T-helper 1 cell treated with Interleukin-12 subunit alpha and Interleukin-12 subunit beta and Interleukin-4 antibody, amounts not matched to agents 30 μg/mL and 1 μg/mL, for 36 hours (primary cell): ENCODE data around the gene SCAMP3.
A peak's percentile ranks its signal among the peaks of the same experiment; 100 is the strongest.
"Not testable (repeated sequence)": the region's sequence is repeated elsewhere in the genome, so short reads cannot be mapped to it uniquely, and the experiment has no call there.

Experiments used
- H3K27ac Mint-ChIP-seq: one replicate; pipeline ENCODE4 v1.8.0; 2021; ENCODE audit warnings: mild to moderate bottlenecking, mixed read lengths
- H3K27me3 Mint-ChIP-seq: one replicate; pipeline ENCODE4 v1.8.0; 2021; ENCODE audit warnings: low read depth, mixed read lengths
- H3K36me3 Mint-ChIP-seq: one replicate; pipeline ENCODE4 v1.8.0; 2021; ENCODE audit warnings: low read depth, mixed read lengths
- H3K4me1 Mint-ChIP-seq: one replicate; pipeline ENCODE4 v1.8.0; 2021; ENCODE audit warnings: low read depth, mixed read lengths
- H3K4me3 Mint-ChIP-seq: one replicate; pipeline ENCODE4 v1.8.0; 2021; ENCODE audit warnings: mild to moderate bottlenecking, moderate library complexity, mixed read lengths
- H3K9me3 Mint-ChIP-seq: one replicate; pipeline ENCODE4 v1.8.0; 2021; ENCODE audit warnings: mixed read lengths

SCAMP3 gene

DNA sequence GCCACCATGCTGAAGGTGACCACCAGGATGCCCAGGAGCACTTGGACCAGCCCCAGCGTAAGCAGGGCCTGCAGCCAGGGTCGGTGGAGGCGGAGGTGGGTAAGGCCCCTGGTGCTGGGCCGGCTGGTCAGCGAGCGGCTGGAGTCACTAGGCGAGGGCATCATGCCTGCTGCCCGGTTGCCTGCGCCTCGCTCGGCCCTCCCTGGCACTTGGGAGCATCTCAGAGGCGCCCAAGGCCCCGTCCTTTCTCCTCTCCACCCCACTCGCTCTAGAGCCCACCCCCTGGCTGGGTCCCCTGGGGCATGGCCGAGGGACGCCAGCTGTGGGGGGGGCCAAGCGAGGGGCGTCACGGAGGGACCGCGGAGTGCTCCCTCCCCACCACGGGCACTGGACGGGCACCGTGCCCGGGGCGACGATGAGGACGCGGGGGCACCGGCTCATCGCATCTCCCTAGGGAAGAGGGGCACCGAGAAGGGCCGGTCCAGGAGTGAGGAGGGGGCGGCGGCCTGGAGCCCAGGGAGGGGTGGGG is 7.4 kb downstream of the SCAMP3 start:
- Mint-ChIP-seq H3K27me3 (no peaks in the 10 kb centered on the region), H3K4me1 (peaks cover 39% of the 10 kb centered on the region), H3K4me3 (peak overlapping the region; percentile 80), H3K36me3 (peaks cover 18% of the 10 kb centered on the region), H3K9me3 (no peaks in the 10 kb centered on the region), H3K27ac (peak overlapping the region; percentile 36)

DNA sequence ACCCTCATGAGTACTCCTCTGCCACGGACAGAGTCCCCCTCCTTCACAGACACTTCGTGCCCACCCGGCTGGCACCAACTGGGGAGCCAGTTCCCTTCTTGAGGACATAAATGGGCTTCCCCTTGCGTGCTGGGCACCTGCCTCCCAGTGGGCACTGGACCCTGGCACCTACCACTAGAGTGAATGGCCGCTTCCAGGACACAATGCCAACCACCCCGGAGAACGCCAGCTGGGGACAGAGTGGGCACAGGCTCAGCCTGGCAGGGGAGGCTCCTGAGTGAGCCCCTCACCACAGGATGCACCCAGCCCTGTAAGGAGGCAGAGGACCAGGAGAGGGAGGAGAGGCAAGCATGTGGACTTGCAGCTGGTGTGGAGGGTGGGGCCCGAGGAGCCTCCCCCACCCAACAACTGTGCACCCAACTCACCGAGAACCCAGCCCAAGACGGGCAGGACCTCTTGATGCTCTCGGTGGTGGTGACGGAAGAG is 7.9 kb downstream of the SCAMP3 start:
- Mint-ChIP-seq H3K4me1 (peaks cover 39% of the 10 kb centered on the region), H3K27ac (peak overlapping the region; percentile 73), H3K9me3 (no peaks in the 10 kb centered on the region), H3K27me3 (no peaks in the 10 kb centered on the region), H3K4me3 (peak overlapping the region; percentile 80), H3K36me3 (peaks cover 18% of the 10 kb centered on the region)

DNA sequence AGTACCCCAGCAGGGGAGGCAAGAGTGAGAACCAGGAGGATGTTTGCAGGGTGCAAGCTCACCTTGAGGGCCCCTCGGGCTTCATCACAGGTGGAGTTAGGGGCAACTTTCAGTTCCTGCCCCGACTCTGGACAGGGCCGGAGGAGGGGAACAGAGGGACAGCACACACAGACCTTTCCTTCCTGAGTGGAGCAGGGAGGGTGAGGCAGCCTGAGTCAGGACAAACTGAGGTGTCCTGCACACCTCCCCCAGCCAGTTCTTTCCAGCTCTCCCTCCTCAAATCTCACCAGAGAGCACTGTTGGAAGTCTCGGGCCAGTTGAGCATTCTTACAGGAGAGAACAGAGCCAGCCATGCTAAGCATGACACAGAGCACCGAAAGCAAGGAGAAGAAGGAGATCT is 8.4 kb downstream of the SCAMP3 start:
- H3K4me3 Mint-ChIP-seq = peak overlapping the region; percentile 80
- H3K27me3 Mint-ChIP-seq = no peaks in the 10 kb centered on the region
- H3K36me3 Mint-ChIP-seq = peaks cover 18% of the 10 kb centered on the region
- no peak overlapping the region for H3K27ac Mint-ChIP-seq
- no peaks in the 10 kb centered on the region for H3K9me3 Mint-ChIP-seq
- peaks cover 39% of the 10 kb centered on the region for H3K4me1 Mint-ChIP-seq

DNA sequence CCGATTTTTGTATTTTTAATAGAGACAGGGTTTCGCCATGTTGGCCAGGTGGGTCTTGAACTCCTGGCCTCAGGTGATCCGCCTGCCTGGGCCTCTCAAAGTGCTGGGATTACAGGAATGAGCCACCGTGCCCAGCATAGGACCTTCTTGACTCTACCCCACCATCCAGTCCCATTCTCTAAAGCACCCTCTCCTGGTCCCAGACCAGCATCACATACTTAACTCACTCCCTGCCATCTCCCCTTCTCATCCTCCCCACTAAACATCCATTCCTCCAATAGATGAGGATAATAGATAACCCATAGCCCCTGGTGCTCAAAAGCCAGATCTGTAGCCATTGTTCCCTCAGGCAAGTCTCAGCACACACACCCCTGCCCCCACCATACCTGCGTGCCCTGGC is 9.0 kb downstream of the SCAMP3 start:
- H3K27ac Mint-ChIP-seq = no peak overlapping the region
- peak overlapping the region; percentile 80 for H3K4me3 Mint-ChIP-seq
- peaks cover 14% of the 10 kb centered on the region for H3K36me3 Mint-ChIP-seq
- H3K27me3 Mint-ChIP-seq = no peaks in the 10 kb centered on the region
- no peaks in the 10 kb centered on the region for H3K9me3 Mint-ChIP-seq
- H3K4me1 Mint-ChIP-seq = peaks cover 39% of the 10 kb centered on the region

DNA sequence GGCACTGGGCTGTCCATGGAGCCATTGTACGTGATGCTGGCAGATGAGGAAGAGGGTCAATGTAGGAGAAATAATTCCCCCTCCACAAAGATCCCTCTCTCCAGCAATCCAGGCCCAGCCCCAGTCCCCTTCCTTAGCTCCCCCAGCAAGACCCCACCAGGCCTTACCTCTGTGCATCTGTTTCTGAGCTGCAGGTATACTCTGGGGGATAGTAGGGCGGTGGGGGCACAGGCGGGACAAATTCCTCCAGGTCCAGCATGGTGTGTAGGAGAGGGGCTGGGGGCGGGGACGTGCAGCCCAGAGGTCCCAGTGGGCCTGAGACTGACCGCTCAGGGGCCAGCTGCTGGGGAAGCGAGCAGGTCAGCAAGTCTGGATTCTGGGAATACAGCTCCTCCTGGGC is 10.6 kb downstream of the SCAMP3 start:
- peaks cover 6% of the 10 kb centered on the region for H3K36me3 Mint-ChIP-seq
- no peak overlapping the region for H3K27ac Mint-ChIP-seq
- H3K27me3 Mint-ChIP-seq = no peaks in the 10 kb centered on the region
- H3K4me1 Mint-ChIP-seq = peaks cover 35% of the 10 kb centered on the region
- no peak overlapping the region for H3K4me3 Mint-ChIP-seq
- no peaks in the 10 kb centered on the region for H3K9me3 Mint-ChIP-seq

DNA sequence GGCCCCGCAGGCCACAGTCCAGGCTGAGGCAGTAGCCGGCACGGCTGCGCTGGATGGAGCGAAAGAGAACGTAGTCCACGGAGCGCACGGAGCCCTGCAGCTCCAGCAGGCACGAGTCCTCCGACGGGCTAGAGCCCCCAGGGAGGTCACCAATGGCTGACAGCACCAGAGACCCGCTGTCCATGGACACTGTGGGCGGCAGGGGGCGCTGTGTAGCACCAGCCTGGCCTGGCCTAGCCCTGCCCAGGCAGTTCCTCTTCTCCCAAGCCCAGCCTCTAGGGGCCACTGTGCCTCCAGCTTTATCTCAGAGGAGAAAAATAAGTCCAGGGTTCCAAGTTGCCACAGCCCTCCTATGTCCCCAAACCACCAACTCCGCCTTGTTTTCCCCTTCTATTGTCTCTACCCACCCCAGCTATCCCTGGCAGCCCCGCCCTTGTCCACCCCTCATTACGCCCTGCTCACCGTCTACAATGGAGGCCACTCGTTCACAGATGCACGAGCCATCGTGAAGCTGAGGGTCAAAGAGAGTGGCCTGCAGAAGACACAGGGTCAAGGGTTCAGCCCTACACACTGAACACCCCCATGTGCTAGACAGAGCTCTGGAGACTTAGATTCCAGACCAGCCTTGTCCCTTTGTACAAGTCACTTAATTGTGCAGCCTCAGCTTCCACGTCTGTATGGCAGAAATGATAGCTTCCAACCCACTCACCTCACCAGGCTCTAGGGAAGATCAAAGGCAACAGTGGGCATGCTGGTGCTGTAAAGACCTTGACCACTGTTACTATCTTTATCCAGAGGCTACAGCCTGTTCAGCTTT is 11.3 kb downstream of the SCAMP3 start:
- no peak overlapping the region for H3K27ac Mint-ChIP-seq
- H3K27me3 Mint-ChIP-seq = no peaks in the 10 kb centered on the region
- peaks cover 34% of the 10 kb centered on the region for H3K4me1 Mint-ChIP-seq
- H3K4me3 Mint-ChIP-seq = peak overlapping the region; percentile 48
- H3K9me3 Mint-ChIP-seq = no peaks in the 10 kb centered on the region
- H3K36me3 Mint-ChIP-seq = peaks cover 7% of the 10 kb centered on the region

DNA sequence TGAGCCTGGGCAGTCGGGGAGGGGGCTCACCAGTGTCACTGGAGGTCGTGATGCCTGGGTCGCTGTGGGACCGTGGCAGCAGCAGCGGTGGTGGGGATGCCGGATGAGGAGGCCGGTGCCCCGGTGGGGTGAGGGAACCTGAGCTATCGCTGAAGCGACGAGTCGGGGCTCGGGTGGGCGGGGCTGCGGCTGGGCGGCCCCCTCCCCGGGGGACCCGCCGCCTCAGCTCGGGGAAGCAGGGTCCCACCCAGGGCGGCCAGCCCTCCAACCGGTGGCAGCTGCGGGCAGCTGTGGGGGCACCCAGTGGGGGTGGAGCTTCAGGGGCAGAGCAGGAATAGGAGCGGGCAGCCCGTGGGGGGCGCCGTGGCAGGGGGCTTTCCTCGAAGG is 11.9 kb downstream of the SCAMP3 start:
- Mint-ChIP-seq H3K36me3 (peaks cover 7% of the 10 kb centered on the region), H3K27me3 (no peaks in the 10 kb centered on the region), H3K4me3 (peak overlapping the region; percentile 72), H3K4me1 (peaks cover 35% of the 10 kb centered on the region), H3K27ac (peak overlapping the region; percentile 59), H3K9me3 (no peaks in the 10 kb centered on the region)

DNA sequence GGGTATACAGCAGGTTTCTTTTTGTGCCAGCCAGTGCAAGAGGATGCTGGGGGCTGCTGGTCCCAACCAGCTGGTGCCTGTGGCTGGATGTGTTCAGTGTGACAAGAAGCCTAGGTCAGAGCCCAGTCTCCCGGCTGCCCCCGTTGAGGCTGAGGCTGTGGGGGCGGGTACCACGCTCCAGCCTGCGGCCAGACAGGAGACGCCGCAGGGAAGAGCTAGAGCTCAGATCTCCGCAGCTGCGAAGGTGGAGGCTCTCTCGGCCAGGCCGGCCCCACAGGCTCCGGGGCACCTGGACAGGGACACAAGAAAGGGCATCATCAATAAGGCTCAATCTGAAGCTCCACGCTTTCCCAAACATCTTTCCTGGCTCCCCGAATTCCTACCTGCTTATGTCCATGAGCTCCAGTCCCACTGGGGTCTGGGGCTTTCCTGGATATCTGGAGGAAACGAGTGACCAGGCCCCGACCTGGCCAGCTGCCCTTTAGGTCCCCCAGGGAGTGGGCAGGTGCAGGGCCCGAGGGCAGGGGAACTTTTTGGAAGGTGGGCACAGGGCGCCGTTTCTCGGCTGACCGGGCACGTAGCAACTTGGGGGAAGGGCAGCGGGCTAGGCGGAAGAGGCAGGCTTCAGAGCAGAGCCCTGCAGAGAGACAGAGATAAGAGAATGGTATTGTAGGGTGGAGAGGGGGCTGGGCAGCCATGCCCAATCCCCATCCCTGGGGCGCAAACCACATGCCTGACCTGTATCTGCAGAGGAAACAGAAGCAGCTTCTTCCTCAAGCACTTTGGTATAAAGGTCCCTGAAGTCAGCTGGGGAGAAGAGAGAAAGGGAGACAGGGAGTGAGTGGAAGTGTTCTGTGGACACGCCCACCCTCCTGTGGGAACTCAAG is 14.2 kb downstream of the SCAMP3 start:
- H3K36me3 Mint-ChIP-seq = peaks cover 9% of the 10 kb centered on the region
- no peaks in the 10 kb centered on the region for H3K9me3 Mint-ChIP-seq
- H3K27me3 Mint-ChIP-seq = peaks cover 4% of the 10 kb centered on the region
- H3K4me1 Mint-ChIP-seq = peaks cover 30% of the 10 kb centered on the region
- no peak overlapping the region for H3K4me3 Mint-ChIP-seq
- no peak overlapping the region for H3K27ac Mint-ChIP-seq

DNA sequence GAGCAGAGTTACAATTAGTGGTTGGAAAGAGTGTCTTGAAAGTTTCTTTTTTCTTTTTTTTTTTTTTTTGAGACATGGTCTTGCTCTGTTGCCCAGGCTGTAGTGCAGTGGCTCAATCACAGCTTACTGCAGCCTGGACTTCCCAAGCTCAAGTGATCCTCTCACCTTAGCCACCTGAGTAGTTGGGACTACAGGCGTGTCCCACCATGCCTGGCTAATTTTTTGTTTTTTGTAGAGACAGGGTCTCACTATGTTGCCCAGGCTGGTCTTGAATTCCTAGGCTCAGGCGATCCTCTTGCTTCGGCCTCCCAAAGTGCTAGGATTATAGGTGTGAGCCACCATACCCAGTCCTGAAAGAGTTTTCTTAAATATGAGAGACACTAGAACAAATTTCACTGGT is 15.4 kb downstream of the SCAMP3 start:
- H3K36me3 Mint-ChIP-seq, H3K4me3 Mint-ChIP-seq, H3K9me3 Mint-ChIP-seq, H3K27ac Mint-ChIP-seq, H3K27me3 Mint-ChIP-seq: not testable (repeated sequence)
- peaks cover 34% of the 10 kb centered on the region for H3K4me1 Mint-ChIP-seq

DNA sequence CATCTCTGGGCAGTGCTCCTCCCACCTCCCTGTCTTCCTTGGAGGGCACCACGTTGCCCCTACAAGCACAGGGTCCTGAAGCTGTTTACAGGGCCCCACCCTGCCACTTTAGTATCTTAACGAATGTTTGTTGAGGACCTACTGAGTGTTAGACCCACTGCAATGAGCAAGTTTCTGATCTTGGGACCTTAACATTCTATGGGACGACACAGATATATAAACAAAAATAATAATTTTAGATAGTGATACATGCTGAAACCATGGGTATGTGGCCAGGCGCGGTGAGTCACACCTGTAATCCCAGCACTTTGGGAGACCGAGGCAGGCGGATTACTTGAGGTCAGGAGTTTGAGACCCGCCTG is 17.0 kb downstream of the SCAMP3 start:
- H3K4me1 Mint-ChIP-seq = peaks cover 42% of the 10 kb centered on the region
- peak overlapping the region; percentile 92 for H3K27ac Mint-ChIP-seq
- H3K27me3 Mint-ChIP-seq = peaks cover 4% of the 10 kb centered on the region
- no peaks in the 10 kb centered on the region for H3K9me3 Mint-ChIP-seq
- H3K36me3 Mint-ChIP-seq = peaks cover 13% of the 10 kb centered on the region
- H3K4me3 Mint-ChIP-seq = peak overlapping the region; percentile 83

DNA sequence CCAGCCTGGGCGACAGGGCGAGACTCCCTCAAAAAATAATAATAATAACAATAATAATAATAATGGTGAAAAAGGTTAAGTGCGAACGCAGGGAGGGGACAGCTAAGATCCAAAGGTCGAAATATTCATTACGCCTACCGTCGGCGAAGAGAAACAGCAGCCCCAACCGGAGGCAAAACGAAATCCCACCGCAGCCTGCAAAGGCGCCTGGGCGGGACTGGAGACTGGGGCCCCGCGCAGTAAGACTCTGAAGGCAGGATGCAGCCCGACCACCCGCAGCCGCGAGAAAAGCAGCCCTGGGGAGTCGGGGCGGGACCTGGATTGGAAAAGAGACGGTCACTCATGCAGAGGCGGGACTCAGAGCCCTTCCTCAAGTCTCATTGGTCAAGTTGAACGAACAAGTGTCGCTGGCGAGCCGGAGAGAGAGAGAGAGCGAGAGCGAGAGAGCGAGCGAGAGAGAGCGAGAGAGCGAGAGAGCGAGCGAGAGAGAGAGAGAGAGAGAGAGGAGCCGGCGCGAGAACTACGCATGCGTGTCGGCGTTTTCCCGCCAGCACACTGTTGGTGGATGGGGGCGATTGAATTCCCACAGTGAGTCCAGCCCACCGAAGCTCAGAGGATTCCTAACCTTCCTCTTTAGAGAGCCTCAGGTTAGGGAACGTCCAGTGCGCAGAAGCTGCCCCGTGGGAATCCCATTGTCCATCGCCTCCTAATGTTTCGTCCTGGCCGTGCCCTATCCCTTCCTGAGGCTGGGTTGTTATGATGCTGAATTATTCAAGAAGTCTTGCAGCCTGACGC is 17.6 kb downstream of the SCAMP3 start:
- peak overlapping the region; percentile 92 for H3K27ac Mint-ChIP-seq
- H3K4me1 Mint-ChIP-seq = peaks cover 42% of the 10 kb centered on the region

DNA sequence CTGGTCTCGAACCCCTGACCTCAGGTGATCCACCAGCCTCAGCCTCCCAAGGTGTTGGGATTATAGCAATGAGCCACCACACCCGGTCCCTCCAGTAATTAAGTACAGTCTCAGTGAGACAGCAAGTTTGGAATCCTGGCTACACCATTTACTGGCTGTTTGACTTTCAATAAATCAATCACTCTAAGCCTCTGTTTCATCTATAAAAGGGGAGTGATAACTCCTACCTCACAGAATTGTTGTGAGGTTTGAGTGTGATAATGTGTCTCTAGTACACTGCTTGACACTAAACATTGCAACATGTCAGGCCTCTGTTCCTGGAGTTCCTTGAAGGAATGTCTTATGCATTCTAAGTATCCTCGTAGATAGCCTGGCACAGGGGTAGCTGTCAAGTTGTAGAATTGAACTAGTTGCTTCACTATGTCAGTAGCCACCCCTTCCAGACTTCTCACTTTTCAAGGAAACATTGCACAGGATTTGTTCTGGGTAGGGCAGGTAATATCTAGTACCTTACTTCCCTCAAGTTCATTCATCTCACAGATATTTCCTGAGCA is 19.3 kb downstream of the SCAMP3 start:
- Mint-ChIP-seq H3K9me3 (no peaks in the 10 kb centered on the region), H3K27me3 (peaks cover 4% of the 10 kb centered on the region), H3K27ac (peak overlapping the region; percentile 85), H3K4me3 (peak overlapping the region; percentile 87), H3K36me3 (peaks cover 18% of the 10 kb centered on the region), H3K4me1 (peaks cover 42% of the 10 kb centered on the region)

More for the DNA sequence above, 17.6 kb downstream of the SCAMP3 start:
- Mint-ChIP-seq H3K27me3 (peaks cover 4% of the 10 kb centered on the region), H3K36me3 (peaks cover 13% of the 10 kb centered on the region), H3K4me3 (peak overlapping the region; percentile 83), H3K9me3 (no peaks in the 10 kb centered on the region)

DNA sequence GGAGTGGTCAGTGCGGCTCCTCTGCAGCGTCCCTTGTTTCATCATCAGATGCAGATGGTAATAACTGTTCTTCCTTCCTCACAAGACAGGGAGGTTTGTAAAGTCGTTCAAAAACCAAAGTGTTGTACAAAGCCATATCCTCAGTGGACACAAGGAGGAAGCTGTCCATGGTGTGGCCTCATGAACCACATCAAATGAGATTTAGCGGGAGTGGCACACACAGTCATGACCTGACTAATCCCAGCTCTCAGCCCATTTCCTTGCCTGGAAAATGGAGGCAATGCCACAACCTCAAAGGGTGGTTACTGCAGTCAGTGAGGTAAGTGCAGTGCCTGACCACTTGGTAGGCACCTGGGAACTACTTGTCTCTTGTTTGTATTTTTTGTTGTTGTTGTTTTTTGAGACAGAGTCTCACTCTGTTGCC is 20.3 kb downstream of the SCAMP3 start:
- Mint-ChIP-seq H3K4me1 (peaks cover 42% of the 10 kb centered on the region), H3K36me3 (peaks cover 23% of the 10 kb centered on the region), H3K9me3 (no peaks in the 10 kb centered on the region), H3K27me3 (peaks cover 4% of the 10 kb centered on the region), H3K4me3 (peak overlapping the region; percentile 65), H3K27ac (peak overlapping the region; percentile 80)
